Measurements from ENCODE around the gene ATF7IP. TPM values are rescaled to one million over a fixed set of nuclear protein-coding genes. Genes with fewer than 3 reads are reported as not detected.

ATF7IP gene
- total RNA-seq, 1 experiment from 2014 or later: 25.4 TPM

DNA sequence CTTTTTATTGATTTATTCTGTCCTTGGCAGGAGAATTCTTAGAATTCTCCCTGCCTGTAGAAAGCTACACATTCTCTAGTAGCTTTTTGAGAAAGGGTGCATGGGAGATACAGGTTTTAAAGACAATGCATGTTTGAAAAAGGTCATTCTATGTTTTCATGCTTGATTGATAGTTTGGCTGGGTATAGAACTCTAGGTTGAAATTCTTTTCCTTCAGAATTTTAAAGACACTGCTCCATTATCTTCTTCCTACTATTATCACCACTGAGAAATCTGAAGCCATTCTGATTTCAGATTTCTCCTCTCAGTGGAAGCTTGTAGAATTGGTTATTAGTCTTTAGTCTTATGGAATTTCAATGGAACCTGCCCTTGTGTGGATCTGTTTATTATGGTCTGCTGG lies 14.0 kb downstream of the ATF7IP start:
- POLR2A ChIA-PET: no interaction called here
- no peak overlapping the region for H3K27ac ChIP-seq (ENCODE audit: low read length)
- no peak overlapping the region for H3K4me3 ChIP-seq (ENCODE audit: low read depth in 2 of 2, low read length in 2 of 2)
- TF ChIP-seq, protein P1, sequence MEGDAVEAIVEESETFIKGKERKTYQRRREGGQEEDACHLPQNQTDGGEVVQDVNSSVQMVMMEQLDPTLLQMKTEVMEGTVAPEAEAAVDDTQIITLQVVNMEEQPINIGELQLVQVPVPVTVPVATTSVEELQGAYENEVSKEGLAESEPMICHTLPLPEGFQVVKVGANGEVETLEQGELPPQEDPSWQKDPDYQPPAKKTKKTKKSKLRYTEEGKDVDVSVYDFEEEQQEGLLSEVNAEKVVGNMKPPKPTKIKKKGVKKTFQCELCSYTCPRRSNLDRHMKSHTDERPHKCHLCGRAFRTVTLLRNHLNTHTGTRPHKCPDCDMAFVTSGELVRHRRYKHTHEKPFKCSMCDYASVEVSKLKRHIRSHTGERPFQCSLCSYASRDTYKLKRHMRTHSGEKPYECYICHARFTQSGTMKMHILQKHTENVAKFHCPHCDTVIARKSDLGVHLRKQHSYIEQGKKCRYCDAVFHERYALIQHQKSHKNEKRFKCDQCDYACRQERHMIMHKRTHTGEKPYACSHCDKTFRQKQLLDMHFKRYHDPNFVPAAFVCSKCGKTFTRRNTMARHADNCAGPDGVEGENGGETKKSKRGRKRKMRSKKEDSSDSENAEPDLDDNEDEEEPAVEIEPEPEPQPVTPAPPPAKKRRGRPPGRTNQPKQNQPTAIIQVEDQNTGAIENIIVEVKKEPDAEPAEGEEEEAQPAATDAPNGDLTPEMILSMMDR (IDR thresholded peaks at IDR 0.05): no peak
- TF ChIP-seq POLR2AphosphoS5 (IDR thresholded peaks at IDR 0.05; ENCODE audit: low read depth, low read length) (no peak), TCF7L2 (IDR thresholded peaks at IDR 0.05; ENCODE audit: low read depth, low read length) (no peak), SIN3A (IDR thresholded peaks at IDR 0.05; ENCODE audit: borderline replicate concordance, insufficient read depth, low read depth, low read length) (no peak), REST (IDR thresholded peaks at IDR 0.05; ENCODE audit: insufficient read depth in 1 of 2, low read depth in 2 of 2, low read length in 1 of 2) (no peak)
- in situ Hi-C loops (cut with HindIII; ENCODE audit: low pct_unique_long_range_greater_than_20kb, low sequenced_read_pairs) (no loop called here), intact Hi-C loops (cut with micrococcal nuclease; ENCODE audit: unreplicated experiment) (no loop called here)
- peaks cover 12% of the 10 kb centered on the region; the same call in 1 of the 2 replicates for H3K9me3 ChIP-seq (ENCODE audit: control insufficient read depth, insufficient read depth, low read depth, low read length)
- H3K27me3 ChIP-seq (ENCODE audit: control insufficient read depth, insufficient read depth, low read length): no peaks in the 10 kb centered on the region
- H3K4me1 ChIP-seq (ENCODE audit: control insufficient read depth, insufficient read depth, low read length): peaks cover 11% of the 10 kb centered on the region
- no peaks in the 10 kb centered on the region for H3K36me3 ChIP-seq (ENCODE audit: control insufficient read depth, insufficient read depth, low read length)
- ATAC-seq (no peak), DNase-seq (ENCODE audit: low read depth, low spot score) (no peak)
- BruUV-seq (replicated peaks): no TSS peak
- CTCF ChIA-PET: no interaction called here

- TF ChIP-seq POLR2AphosphoS5 (IDR thresholded peaks at IDR 0.05; ENCODE audit: low read depth, low read length) (no peak), TCF7L2 (IDR thresholded peaks at IDR 0.05; ENCODE audit: low read depth, low read length) (no peak), SIN3A (IDR thresholded peaks at IDR 0.05; ENCODE audit: borderline replicate concordance, insufficient read depth, low read depth, low read length) (no peak), REST (IDR thresholded peaks at IDR 0.05; ENCODE audit: insufficient read depth in 1 of 2, low read depth in 2 of 2, low read length in 1 of 2) (no peak)
- TF ChIP-seq, protein P1 (IDR thresholded peaks at IDR 0.05): no peak
- no peaks in the 10 kb centered on the region; the same call in 1 of the 2 replicates for H3K36me3 ChIP-seq (ENCODE audit: control insufficient read depth, insufficient read depth, low read length)
- intact Hi-C loops (cut with micrococcal nuclease; ENCODE audit: unreplicated experiment): no loop called here
- in situ Hi-C loops (cut with HindIII; ENCODE audit: low pct_unique_long_range_greater_than_20kb, low sequenced_read_pairs): no loop called here
- POLR2A ChIA-PET: interaction anchor here (0.7 kb wide), 1 partner anchor 122 kb away, joined by 4 read pairs; no protein-coding TSS in a partner anchor
- H3K4me3 ChIP-seq (ENCODE audit: low read depth in 2 of 2, low read length in 2 of 2): peak overlapping the region; percentile 14 to 46
- no peaks in the 10 kb centered on the region for H3K27me3 ChIP-seq (ENCODE audit: control insufficient read depth, insufficient read depth, low read length)
- CTCF ChIA-PET: no interaction called here
- no TSS peak for BruUV-seq (replicated peaks)
- DNase-seq (ENCODE audit: low read depth, low spot score) (peak; percentile 84), ATAC-seq (peak; percentile 98)
- H3K4me1 ChIP-seq (ENCODE audit: control insufficient read depth, insufficient read depth, low read length): peaks cover 11% of the 10 kb centered on the region
- peak overlapping the region; percentile 86 for H3K27ac ChIP-seq (ENCODE audit: low read length)
- H3K9me3 ChIP-seq (ENCODE audit: control insufficient read depth, insufficient read depth, low read depth, low read length): peaks cover 3% of the 10 kb centered on the region; the same call in 1 of the 2 replicates
Measured at GRCh38 chr12:14384783-14385638, 19.5 kb downstream of the ATF7IP start.
